Neural cell (in vitro differentiated cells): ENCODE data around the gene ITM2C.

Experiments
- CTCF ChIP-seq: fragments of 450-650 bp; IDR thresholded peaks from 2 replicates; pipeline ENCODE4 v1.5.1; 2014; ENCODE audit warnings: antibody characterized with exemption, mild to moderate bottlenecking, moderate library complexity; ENCODE audit not compliant: poor library complexity, severe bottlenecking
- EP300 ChIP-seq: fragments of 450-650 bp; conservative IDR thresholded peaks from 2 replicates; pipeline ENCODE4 v1.6.1; 2014; ENCODE audit warnings: antibody characterized with exemption, mild to moderate bottlenecking, moderate library complexity; ENCODE audit not compliant: poor library complexity, severe bottlenecking
- EZH2 ChIP-seq: fragments of 200-600, 300-800 bp; shearing (Covaris generic), sonication (generic); IDR thresholded peaks from 2 replicates; pipeline ENCODE4 v1.6.1; 2014; ENCODE audit warnings: antibody characterized with exemption, low read length, borderline replicate concordance, mild to moderate bottlenecking; ENCODE audit not compliant: insufficient read depth, poor library complexity, severe bottlenecking
- RAD21 ChIP-seq: fragments of 450-650 bp; conservative IDR thresholded peaks from 2 replicates; pipeline ENCODE4 v1.6.1; 2014; ENCODE audit warnings: antibody characterized with exemption, mild to moderate bottlenecking, moderate library complexity
- SMC3 ChIP-seq: fragments of 450-650 bp; conservative IDR thresholded peaks from 2 replicates; pipeline ENCODE4 v1.6.1; 2014; ENCODE audit warnings: antibody characterized with exemption, mild to moderate bottlenecking, moderate library complexity; ENCODE audit not compliant: poor library complexity
- TAF1 ChIP-seq: IDR thresholded peaks from 2 replicates; pipeline ENCODE4 v1.6.1; 2012; ENCODE audit warnings: low read depth

- TF ChIP-seq RAD21 (peak; percentile 68), CTCF (peak; percentile 69), EZH2 (no peak), EP300 (no peak), TAF1 (no peak), SMC3 (peak; percentile 76)
These were observed 16.8 kb upstream of the ITM2C start for GRCh38 chr2:230847883-230848388.
